GM12873 (cell line): ENCODE data around the gene SLC26A2.

Source experiments
- CTCF ChIP-seq: IDR thresholded peaks from 2 replicates; pipeline ENCODE4 v1.5.1; 2012; ENCODE audit warnings: low read depth, mild to moderate bottlenecking, moderate library complexity, low read length, control low read depth; ENCODE audit not compliant: insufficient read depth; ENCODE audit errors: missing control alignments

The SLC26A2 gene

GRCh38 chr5:150017226-150018005 is 56.9 kb downstream of the SLC26A2 start:
- TF ChIP-seq CTCF = no peak

GRCh38 chr5:150020249-150020648 is 59.7 kb downstream of the SLC26A2 start:
- no peak for TF ChIP-seq CTCF

GRCh38 chr5:150021491-150022157 is 61.1 kb downstream of the SLC26A2 start:
- TF ChIP-seq CTCF = no peak

- no peak for TF ChIP-seq CTCF
These were observed 61.6 kb downstream of the SLC26A2 start for GRCh38 chr5:150022158-150022531.

- TF ChIP-seq CTCF = no peak
These were observed 62.1 kb downstream of the SLC26A2 start for GRCh38 chr5:150022681-150023080.

- no peak for TF ChIP-seq CTCF
These were observed 62.6 kb downstream of the SLC26A2 start for GRCh38 chr5:150023136-150023535.

- no peak for TF ChIP-seq CTCF
These were observed 63.9 kb downstream of the SLC26A2 start for GRCh38 chr5:150024346-150024984.
